CD4-positive, alpha-beta T cell treated with Interleukin-15 for 4 hours (primary cell): ENCODE measurements around the gene SNRK.

Source experiments
- DNase-seq: peaks from one replicate; pipeline ENCODE4 v3.0.0-alpha.2; 2020; ENCODE audit warnings: low spot score

SNRK gene

GRCh38 chr3:43372007-43372740 lies 85.8 kb downstream of the SNRK start:
- DNase-seq = no peak

- no peak for DNase-seq
Measured at GRCh38 chr3:43372809-43373559, 86.6 kb downstream of the SNRK start.

- DNase-seq = no peak
Measured at GRCh38 chr3:43373560-43373928, 87.2 kb downstream of the SNRK start.

- peak; percentile 78 for DNase-seq
Measured at GRCh38 chr3:43378066-43378935, 92.0 kb downstream of the SNRK start.

DNA sequence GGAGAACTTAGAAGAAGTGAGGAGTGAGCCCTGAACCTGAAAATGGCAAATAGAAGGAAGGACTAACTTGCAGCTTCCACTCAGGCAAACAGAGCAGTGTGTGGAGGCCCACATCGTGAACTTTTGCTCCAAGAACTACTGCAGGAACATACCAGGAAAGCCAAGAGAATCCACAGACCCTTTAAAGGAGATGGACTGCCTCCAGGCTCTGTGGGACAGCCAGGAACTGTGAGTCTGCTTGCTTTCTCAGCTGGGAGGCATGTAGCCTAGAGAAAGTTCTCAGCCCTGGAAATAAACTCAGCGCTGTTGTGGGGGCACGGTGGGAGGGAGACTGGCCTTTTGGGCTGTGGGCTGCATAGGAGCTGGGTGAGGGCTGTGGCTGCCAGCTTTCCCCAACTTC lies 93.0 kb downstream of the SNRK start:
- no peak for DNase-seq

GRCh38 chr3:43388175-43388574 lies 101.8 kb downstream of the SNRK start:
- DNase-seq = no peak

DNA sequence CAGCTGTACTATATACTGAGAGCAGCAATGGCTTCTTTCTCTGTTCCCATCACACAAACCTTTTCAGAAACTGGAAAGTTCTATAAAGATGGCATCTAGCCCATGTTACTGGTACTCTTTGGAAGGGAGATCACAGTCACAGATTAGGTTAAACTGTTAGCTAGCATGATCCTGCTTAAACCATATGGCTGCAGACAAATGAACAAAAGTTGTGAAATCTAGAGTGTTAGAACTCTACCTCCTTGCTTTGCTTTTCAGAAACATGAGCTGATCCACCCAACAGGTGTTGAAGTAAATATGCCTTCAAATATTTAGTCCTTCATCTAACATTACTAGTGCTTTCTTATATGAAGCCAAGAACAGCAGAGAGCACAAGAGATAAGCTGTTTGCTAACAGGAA lies 102.6 kb downstream of the SNRK start:
- no peak for DNase-seq

GRCh38 chr3:43389388-43390254 lies 103.3 kb downstream of the SNRK start:
- DNase-seq = peak; percentile 83

DNA sequence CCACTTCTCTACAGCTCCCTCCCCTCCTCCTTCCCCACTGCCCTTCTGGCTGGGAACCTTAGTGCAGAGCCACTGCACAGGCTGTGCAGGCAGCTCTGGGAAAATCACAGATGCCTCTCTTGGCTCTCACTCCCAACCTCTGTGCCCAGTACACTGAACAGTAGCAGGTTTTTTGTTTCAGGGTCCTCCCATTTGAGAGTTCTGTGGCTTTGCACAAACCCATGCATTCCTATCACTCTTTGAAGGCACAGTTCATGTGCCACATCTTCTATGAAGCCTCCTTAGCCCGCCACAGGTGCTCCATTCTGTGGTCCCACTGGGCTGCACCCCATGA lies 103.9 kb downstream of the SNRK start:
- DNase-seq = no peak

DNA sequence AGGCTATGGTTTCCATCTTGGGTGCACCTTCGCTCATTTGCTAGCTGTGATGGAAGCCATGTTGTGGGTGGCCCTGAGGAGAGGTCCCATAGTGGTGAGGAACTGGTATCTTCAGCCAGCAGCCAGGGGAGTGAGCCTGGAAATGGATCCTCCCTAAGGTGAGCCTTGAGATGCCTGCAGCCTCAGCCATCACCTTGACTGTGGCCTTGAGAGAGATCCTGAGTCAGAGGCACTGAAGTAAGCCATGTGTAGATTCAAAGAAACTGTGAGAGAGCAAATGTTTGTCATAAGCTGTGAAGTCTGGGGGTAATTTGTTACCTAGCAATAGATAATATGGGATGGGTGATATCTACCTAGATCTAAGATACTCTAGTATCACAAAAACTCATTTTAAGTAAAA lies 105.3 kb downstream of the SNRK start:
- peak; percentile 21 for DNase-seq

GRCh38 chr3:43394041-43394554 lies 107.8 kb downstream of the SNRK start:
- no peak for DNase-seq

- DNase-seq = no peak
Measured at GRCh38 chr3:43399034-43399433, 112.7 kb downstream of the SNRK start.

DNA sequence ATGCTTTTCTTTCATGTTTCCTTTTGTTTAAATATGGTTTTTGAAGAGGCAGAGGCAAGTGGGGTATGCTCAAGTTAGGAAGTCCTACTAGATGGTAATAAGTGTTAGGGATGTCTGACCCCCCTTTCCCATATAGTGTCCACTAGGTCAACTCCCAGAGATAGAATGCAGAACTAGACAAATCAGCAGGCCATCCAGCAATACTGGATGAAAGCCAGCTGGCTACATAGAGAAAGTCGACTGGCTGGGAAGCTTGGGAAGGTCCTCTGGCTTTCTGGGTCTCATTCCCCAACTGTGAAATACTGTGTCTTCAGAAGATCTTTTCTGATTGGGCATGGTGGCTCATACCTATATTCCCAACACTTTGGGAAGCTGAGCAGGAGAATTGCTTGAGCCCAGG lies 113.8 kb downstream of the SNRK start:
- DNase-seq = no peak
